Skeletal muscle tissue (tissue), 4 donors: ENCODE measurements around the gene TMEM158. TPM values are rescaled to one million over a fixed set of nuclear protein-coding genes. Genes with fewer than 3 reads are reported as not detected.

Source experiments
- H3K27ac ChIP-seq: one replicate; pipeline ENCODE4 v1.7.0; 2013; ENCODE audit warnings: mild to moderate bottlenecking, low read depth, low read length, inconsistent platforms
- H3K27me3 ChIP-seq, 3 donors: one replicate each; pipeline ENCODE4 v1.7.0; 2013; ENCODE audit warnings: low read length in 3 of 3; ENCODE audit not compliant: control insufficient read depth in 3 of 3, insufficient read depth in 3 of 3
- H3K36me3 ChIP-seq, 3 donors: one replicate each; pipeline ENCODE4 v1.7.0; 2013; ENCODE audit warnings: low read length in 3 of 3; ENCODE audit not compliant: control insufficient read depth in 3 of 3, insufficient read depth in 3 of 3
- H3K4me1 ChIP-seq, 3 donors: one replicate each; pipeline ENCODE4 v1.7.0; 2013; ENCODE audit warnings: low read length in 3 of 3, mild to moderate bottlenecking in 3 of 3; ENCODE audit not compliant: control insufficient read depth in 3 of 3, insufficient read depth in 3 of 3
- H3K4me3 ChIP-seq, 3 donors: one replicate each; pipeline ENCODE4 v1.7.0; 2013; ENCODE audit warnings: low read length in 3 of 3
- H3K9ac ChIP-seq, 3 donors: one replicate each; pipeline ENCODE4 v1.7.0; 2013; ENCODE audit warnings: low read length in 3 of 3, mild to moderate bottlenecking in 3 of 3, moderate library complexity in 2 of 3, low read depth in 1 of 3
- H3K9me3 ChIP-seq, 3 donors: one replicate each; pipeline ENCODE4 v1.7.0; 2013; ENCODE audit warnings: low read length in 3 of 3; ENCODE audit not compliant: control insufficient read depth in 3 of 3
- total RNA-seq: library from RNA; depleted of rRNA; stranded (reverse); fragments of >200 nt; gene quantifications from one replicate; pipeline ENCODE4 v1.2.3, GENCODE V29; 2014
- donor health status: Osteomylitis.

The TMEM158 gene
- total RNA-seq, 1 donor from 2014 or later, result 0.52 TPM

DNA sequence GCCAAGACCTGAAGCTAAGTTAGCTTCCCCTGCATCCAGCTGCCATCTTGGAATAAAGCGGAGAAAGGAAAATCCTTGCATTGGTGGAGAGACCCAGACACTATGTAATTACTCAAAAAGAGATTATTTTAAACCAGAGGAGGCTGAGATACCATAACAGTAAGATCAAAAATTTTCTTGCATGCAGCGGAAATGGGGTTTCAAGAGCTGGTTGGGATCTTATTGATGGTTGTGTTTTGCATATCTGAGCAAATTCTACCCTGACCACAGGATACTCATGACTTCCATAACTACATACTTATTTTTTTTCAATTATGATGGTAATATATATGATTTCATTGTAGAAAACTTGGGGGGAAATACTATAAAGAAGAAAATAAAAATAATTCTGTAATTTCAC is 17.5 kb downstream of the TMEM158 start:
- Histone ChIP-seq H3K4me3 (no peak overlapping the region), H3K27me3 (no peaks in the 10 kb centered on the region), H3K9me3 (no peaks in the 10 kb centered on the region), H3K36me3 (no peaks in the 10 kb centered on the region), H3K9ac (no peak overlapping the region), H3K4me1 (peaks cover 0 to 6% (median 3%) of the 10 kb centered on the region in 3 donors), H3K27ac (no peak overlapping the region)

DNA sequence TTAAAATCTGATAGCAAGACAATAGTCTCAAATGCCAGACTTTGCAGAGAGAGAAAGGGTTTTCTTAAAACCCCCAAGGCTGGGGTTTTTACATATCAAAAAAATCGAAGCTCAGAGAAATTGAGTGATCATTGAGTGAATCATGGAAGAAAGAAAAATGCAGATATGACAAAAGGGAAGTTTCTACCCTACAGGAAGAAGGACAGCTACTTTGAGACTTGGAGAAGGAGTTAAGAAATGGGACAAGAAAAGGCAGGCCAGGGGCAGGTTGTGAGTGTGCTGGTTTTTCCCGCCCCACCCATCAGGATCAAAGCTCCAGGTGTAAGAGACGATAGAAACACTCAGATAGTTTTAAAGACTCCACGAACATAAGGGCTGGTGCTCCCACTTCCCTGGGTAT is 18.6 kb downstream of the TMEM158 start:
- Histone ChIP-seq H3K4me3 (no peak overlapping the region), H3K36me3 (no peaks in the 10 kb centered on the region), H3K4me1 (peaks cover 0 to 6% (median 3%) of the 10 kb centered on the region in 3 donors), H3K27ac (no peak overlapping the region), H3K27me3 (no peaks in the 10 kb centered on the region), H3K9ac (no peak overlapping the region), H3K9me3 (peaks cover 0 to under 1% (median 0%) of the 10 kb centered on the region in 3 donors)

DNA sequence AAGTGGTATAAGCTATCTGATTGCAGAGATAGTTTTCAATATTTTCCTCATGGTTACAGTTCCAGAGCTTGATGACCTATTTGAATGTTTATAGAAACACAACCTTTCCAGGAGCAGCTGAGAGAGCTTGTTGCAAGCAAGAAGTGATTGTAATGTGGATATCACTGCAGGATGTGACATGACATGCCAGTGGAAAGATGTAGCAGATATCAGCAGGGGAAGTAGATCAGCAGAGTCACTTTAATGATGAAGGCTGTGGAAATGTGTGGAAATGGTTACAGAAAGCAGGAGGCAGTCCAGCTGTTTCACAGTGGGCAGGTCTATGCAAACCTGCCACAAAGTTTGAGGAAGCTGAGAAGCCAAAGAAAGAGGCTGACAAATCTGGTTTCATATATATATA is 21.0 kb downstream of the TMEM158 start:
- no peaks in the 10 kb centered on the region for H3K4me1 ChIP-seq
- H3K9me3 ChIP-seq, result peaks cover 0 to 2% (median 0%) of the 10 kb centered on the region in 3 donors
- H3K9ac ChIP-seq, result no peak overlapping the region
- no peaks in the 10 kb centered on the region for H3K27me3 ChIP-seq
- no peaks in the 10 kb centered on the region for H3K36me3 ChIP-seq
- H3K4me3 ChIP-seq, result no peak overlapping the region
- no peak overlapping the region for H3K27ac ChIP-seq

DNA sequence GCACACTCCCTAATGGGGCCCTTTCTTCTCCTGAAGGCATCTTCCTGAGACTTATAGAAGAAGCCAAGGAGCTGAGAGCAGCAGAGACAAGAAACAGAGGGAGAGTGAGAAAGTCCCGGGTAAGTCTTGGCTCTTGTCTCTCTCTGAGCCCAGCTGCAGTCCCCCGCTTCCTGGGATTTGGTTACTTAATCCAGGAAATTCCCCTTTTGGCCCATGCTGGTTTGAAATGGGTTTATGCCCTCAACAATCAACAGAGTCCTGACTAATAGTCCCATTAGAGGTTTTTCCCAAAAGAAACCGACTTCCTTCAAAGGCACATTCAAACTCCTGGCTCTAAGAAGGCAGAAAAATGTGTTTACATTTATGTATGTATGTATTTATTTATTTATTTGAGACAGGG is 22.0 kb downstream of the TMEM158 start:
- no peak overlapping the region for H3K27ac ChIP-seq
- H3K27me3 ChIP-seq, result no peaks in the 10 kb centered on the region
- H3K4me1 ChIP-seq, result no peaks in the 10 kb centered on the region
- H3K4me3 ChIP-seq, result no peak overlapping the region
- H3K36me3 ChIP-seq, result no peaks in the 10 kb centered on the region
- H3K9me3 ChIP-seq, result peaks cover 0 to 2% (median 0%) of the 10 kb centered on the region in 3 donors
- H3K9ac ChIP-seq, result no peak overlapping the region

DNA sequence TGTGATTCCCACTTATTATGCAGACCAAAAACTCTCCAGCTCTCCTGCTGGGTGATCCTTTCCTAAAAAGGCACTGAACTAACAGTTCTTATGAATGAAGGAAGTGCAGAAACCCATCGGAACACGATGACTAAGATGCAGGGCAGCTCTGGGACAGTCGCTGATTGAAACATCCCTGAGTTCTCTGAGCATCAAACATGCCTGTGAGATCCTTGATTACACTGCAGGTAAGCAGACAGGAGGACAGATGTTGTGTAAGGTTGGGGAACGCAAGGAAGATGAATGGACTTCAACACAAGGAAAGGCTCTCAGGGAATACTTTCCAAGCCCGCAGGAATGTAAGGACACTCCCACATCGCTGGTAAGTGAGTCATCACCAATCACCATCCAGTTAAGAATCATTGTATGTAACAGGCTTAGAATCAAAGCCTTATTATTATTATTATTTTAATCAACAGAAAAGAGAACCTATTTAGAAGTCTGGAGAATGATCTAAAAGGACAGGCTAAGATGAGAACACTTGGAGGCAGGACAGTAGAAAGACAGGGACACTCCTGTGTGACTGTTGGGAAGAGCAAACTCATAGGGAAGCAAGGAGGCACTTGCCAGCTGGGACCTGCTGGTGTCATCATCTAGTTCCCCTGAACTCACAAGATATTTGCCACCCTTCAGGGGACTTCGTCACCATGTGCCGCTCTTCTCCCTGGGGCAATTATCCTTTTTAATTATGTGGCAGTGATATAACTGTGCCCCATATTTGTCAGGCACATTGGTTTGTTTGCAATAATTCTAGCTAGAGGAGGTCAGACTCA is 26.0 kb downstream of the TMEM158 start:
- H3K4me3 ChIP-seq, result no peak overlapping the region
- H3K27me3 ChIP-seq, result no peaks in the 10 kb centered on the region
- H3K9me3 ChIP-seq, result peaks cover 0 to 2% (median 0%) of the 10 kb centered on the region in 3 donors
- no peak overlapping the region for H3K9ac ChIP-seq
- H3K36me3 ChIP-seq, result no peaks in the 10 kb centered on the region
- H3K4me1 ChIP-seq, result no peaks in the 10 kb centered on the region
- H3K27ac ChIP-seq, result no peak overlapping the region

DNA sequence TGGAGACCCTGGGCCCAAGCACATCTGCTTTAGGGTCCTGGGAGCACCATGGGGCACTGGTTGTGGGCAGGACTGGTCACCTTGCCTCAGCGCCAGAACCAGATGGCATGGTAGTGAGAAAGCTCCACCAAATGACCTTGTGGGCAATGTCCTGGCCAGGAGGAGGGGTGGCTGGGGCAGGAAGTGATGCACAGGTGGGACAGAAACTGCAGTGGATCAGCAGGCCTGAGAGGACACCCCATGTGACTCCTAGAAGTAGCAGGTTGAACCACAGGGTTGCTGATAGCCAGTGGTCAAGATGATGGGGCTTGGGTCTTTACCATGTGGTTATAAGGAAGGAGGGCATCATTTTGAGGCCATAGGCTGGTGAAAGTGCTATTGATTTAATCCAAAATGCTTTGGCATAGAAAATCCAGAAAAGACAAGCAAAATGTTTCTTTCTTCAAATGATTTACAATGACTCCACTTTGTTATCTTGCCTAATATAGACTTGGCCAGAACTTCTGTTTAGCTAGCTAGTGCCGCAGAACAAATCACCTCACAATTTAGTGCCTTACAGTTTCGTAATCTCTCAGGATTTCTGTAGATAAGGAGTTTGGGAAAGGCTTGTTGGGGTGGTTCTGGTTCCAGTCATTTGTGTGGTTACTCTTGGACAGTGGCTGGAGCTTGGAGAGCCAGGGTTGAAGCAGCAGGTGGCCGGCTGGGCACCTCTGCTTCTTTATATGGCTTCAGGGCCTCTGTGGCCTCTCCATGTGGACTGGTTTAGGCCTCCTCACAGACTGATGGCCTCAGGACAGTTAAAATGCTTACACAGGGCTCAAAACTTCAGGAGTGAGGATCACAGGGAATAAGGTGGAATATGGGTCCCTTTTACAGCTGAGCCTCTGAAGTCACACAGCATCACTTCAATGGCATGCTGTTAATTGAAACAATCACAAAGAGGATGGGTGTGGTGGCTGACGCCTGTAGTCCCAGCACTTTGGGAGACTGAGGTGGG is 27.5 kb downstream of the TMEM158 start:
- H3K27ac ChIP-seq, result no peak overlapping the region
- no peaks in the 10 kb centered on the region for H3K27me3 ChIP-seq
- H3K36me3 ChIP-seq, result no peaks in the 10 kb centered on the region

DNA sequence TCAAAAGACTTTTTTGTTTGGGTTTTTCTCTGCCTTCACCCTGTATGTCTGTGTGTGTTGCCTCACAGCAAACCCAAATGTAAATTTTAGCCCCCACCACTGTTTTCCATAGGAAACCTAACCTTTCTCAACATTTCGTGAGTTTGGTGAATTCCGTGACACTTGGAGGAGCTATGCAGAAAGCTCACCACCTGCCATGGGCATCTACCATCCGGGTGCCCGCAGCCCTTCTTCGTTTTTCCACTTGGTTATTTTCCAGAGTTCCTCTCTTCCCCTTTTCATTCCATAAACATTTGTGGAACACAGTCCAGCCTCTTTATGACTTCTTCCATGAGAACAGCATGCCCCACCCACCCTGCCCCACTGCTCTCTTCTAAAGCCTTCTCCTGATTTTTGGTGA is 31.3 kb downstream of the TMEM158 start:
- no peak overlapping the region for H3K9ac ChIP-seq
- no peaks in the 10 kb centered on the region for H3K9me3 ChIP-seq
- no peak overlapping the region for H3K4me3 ChIP-seq
- no peaks in the 10 kb centered on the region for H3K36me3 ChIP-seq
- H3K4me1 ChIP-seq, result no peaks in the 10 kb centered on the region
- H3K27ac ChIP-seq, result no peak overlapping the region
- no peaks in the 10 kb centered on the region for H3K27me3 ChIP-seq

More for the DNA sequence above, 27.5 kb downstream of the TMEM158 start:
- no peak overlapping the region for H3K4me3 ChIP-seq
- no peaks in the 10 kb centered on the region for H3K4me1 ChIP-seq
- peaks cover 0 to 2% (median 0%) of the 10 kb centered on the region in 3 donors for H3K9me3 ChIP-seq
- no peak overlapping the region for H3K9ac ChIP-seq

DNA sequence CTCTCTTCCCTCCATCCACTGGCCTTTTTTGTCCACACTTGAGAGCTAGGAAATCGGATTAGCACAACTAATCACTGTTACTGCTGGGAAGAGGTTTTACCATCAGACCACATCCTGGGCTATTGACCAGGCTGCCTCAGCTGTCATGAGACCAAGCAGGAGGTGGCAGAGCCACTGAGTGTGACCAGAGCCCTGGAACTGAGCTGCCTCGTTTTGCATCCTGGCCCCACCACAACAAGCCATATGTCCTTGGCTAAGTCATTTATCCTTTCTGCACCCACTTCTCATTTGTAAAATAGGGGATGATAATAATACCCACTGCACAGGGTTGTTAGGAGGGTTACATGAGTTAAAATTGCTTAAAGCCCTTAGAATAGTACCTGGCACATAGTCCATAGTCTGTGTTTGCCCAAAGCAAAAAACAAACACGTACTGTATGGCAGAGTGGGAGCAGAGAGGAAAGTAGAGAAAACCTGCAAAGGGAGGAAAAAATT is 34.1 kb downstream of the TMEM158 start:
- H3K27ac ChIP-seq, result no peak overlapping the region

DNA sequence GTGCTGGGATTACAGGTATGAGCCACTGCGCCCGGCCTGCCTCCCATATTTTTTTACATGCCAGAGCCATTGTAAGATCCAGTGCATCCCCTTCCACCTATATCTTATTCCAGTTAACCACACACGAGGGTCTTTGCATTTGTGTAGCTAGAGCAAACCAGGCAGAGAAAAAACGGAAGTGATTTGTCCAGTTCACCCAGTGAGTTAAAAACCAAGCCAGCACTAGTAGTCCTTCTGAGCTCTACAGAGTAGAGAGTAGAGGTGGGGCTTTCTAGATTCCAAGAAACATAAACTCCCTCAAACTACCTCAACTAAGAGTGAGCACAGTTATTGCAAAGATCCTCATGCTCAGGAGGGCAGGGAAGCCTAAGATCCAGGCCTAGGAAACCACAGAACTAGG is 34.7 kb downstream of the TMEM158 start:
- H3K27me3 ChIP-seq, result no peaks in the 10 kb centered on the region
- H3K27ac ChIP-seq, result no peak overlapping the region
- no peaks in the 10 kb centered on the region for H3K4me1 ChIP-seq
- no peaks in the 10 kb centered on the region for H3K36me3 ChIP-seq
- H3K4me3 ChIP-seq, result no peak overlapping the region
- H3K9me3 ChIP-seq, result no peaks in the 10 kb centered on the region
- H3K9ac ChIP-seq, result no peak overlapping the region

More for the DNA sequence above, 34.1 kb downstream of the TMEM158 start:
- Histone ChIP-seq H3K27me3 (no peaks in the 10 kb centered on the region), H3K4me3 (no peak overlapping the region), H3K36me3 (no peaks in the 10 kb centered on the region), H3K9me3 (no peaks in the 10 kb centered on the region), H3K9ac (no peak overlapping the region), H3K4me1 (no peaks in the 10 kb centered on the region)
